SK-N-SH (cell line): ENCODE data around the gene SMURF1. TPM values are rescaled to one million over a fixed set of nuclear protein-coding genes. Genes with fewer than 3 reads are reported as not detected.

Source experiments
- CTCF ChIA-PET: fragments of 300-600, 350-600 bp; formaldehyde crosslinking; extraction: SDS; loops from one replicate; lab custom pipeline; 2021; lab: Yijun Ruan, JAX
- POLR2A ChIA-PET: fragments of 350-600 bp; sonication (Branson Sonifier 250); formaldehyde crosslinking; extraction: SDS; loops from one replicate; lab custom pipeline; 2020; ENCODE audit warnings: antibody characterized with exemption, inconsistent platforms; lab: Yijun Ruan, JAX
- DNase-seq: peaks from one replicate; pipeline ENCODE4 v3.0.0; 2012
- H2AFZ ChIP-seq: fragments of 200-600 bp; sonication (generic); 2 replicates; pipeline ENCODE4 v1.8.1; 2016; ENCODE audit warnings: antibody characterized with exemption, mild to moderate bottlenecking, low read depth
- H3F3A ChIP-seq: fragments of 200-600 bp; sonication (generic); replicated peaks from 2 replicates; pipeline ENCODE3; 2016; ENCODE audit warnings: antibody characterized with exemption, mild to moderate bottlenecking; ENCODE audit not compliant: insufficient read depth
- H3K27ac ChIP-seq, 2 experiments: fragments of 200-500 bp in 1 of 2; fragments of 200-600 bp in 1 of 2; sonication (Bioruptor generic) in 1 of 2; sonication (generic), shearing (Covaris generic) in 1 of 2; 2 replicates each; pipeline versions ENCODE4 v1.5.1 to v1.6.1; 2014 to 2016; ENCODE audit warnings: low read depth in 2 of 2, inconsistent platforms in 1 of 2, low read length in 1 of 2, mild to moderate bottlenecking in 1 of 2, mixed read lengths in 1 of 2
- H3K27me3 ChIP-seq: fragments of 200-600 bp; sonication (generic), shearing (Covaris generic); 2 replicates; pipeline ENCODE4 v1.6.1; 2016; ENCODE audit warnings: mixed run types; ENCODE audit not compliant: insufficient read depth
- H3K36me3 ChIP-seq, 2 experiments: fragments of 200-500 bp in 1 of 2; fragments of 200-600 bp in 1 of 2; sonication (Bioruptor generic) in 1 of 2; sonication (generic) in 1 of 2; replicated peaks in 1 of 2; 2 replicates each; pipeline versions ENCODE3 to v1.5.1; 2014 to 2016; ENCODE audit warnings: low read length in 1 of 2, mild to moderate bottlenecking in 1 of 2; ENCODE audit not compliant: insufficient read depth in 2 of 2, control insufficient read depth in 1 of 2
- H3K4me1 ChIP-seq, 2 experiments: fragments of 200-500 bp in 1 of 2; fragments of 200-600 bp in 1 of 2; sonication (Bioruptor generic) in 1 of 2; sonication (generic), shearing (Covaris generic) in 1 of 2; 2 replicates each; pipeline versions ENCODE4 v1.5.1 to v1.6.1; 2014 to 2016; ENCODE audit warnings: low read depth in 1 of 2, low read length in 1 of 2, mixed run types in 1 of 2; ENCODE audit not compliant: insufficient read depth in 2 of 2, control insufficient read depth in 1 of 2
- H3K4me2 ChIP-seq: fragments of 200-600 bp; sonication (generic), shearing (Covaris generic); 2 replicates; pipeline ENCODE4 v1.6.1; 2017; ENCODE audit warnings: mixed run types
- H3K4me3 ChIP-seq, 2 experiments: fragments of 200-500 bp in 1 of 2; fragments of 200-600 bp in 1 of 2; sonication (Bioruptor generic) in 1 of 2; sonication (generic), shearing (Covaris generic) in 1 of 2; 2 replicates each; pipeline versions ENCODE4 v1.5.1 to v1.8.1; 2014 to 2016; ENCODE audit warnings: low read depth in 2 of 2, inconsistent platforms in 1 of 2, low read length in 1 of 2, mild to moderate bottlenecking in 1 of 2, mixed read lengths in 1 of 2, moderate library complexity in 1 of 2
- H3K79me2 ChIP-seq: fragments of 200-600 bp; sonication (generic); 2 replicates; pipeline ENCODE4 v1.8.1; 2017; ENCODE audit warnings: mild to moderate bottlenecking; ENCODE audit not compliant: insufficient read depth
- H3K9ac ChIP-seq: fragments of 200-600 bp; sonication (generic); 2 replicates; pipeline ENCODE4 v1.6.1; 2017; ENCODE audit warnings: mixed run types
- H3K9me2 ChIP-seq: fragments of 200-600 bp; sonication (generic); 2 replicates; pipeline ENCODE4 v1.6.1; 2017; ENCODE audit warnings: mixed run types
- H3K9me3 ChIP-seq: fragments of 200-600 bp; sonication (generic); 2 replicates; pipeline ENCODE4 v1.6.1; 2017; ENCODE audit warnings: mixed run types, mild to moderate bottlenecking, moderate library complexity
- H4K20me1 ChIP-seq: fragments of 200-600 bp; sonication (generic); 2 replicates; pipeline ENCODE4 v1.6.1; 2017; ENCODE audit warnings: mild to moderate bottlenecking, mixed run types; ENCODE audit not compliant: insufficient read depth
- CTCF ChIP-seq: fragments of 200-600 bp; sonication (generic); IDR thresholded peaks from 2 replicates; pipeline ENCODE4 v1.6.1; 2017; ENCODE audit warnings: antibody characterized with exemption, mild to moderate bottlenecking, moderate library complexity
- EP300 ChIP-seq, 2 experiments: IDR thresholded peaks; 2 replicates each; pipeline versions ENCODE4 v1.4.0 to v1.6.1; 2012; ENCODE audit warnings: borderline replicate concordance in 1 of 2, low read depth in 1 of 2, low read length in 1 of 2
- FOSL2 ChIP-seq: IDR thresholded peaks from 2 replicates; pipeline ENCODE4 v1.4.0; 2012; ENCODE audit warnings: low read depth, mild to moderate bottlenecking, moderate library complexity, borderline replicate concordance
- FOXM1 ChIP-seq: IDR thresholded peaks from 2 replicates; pipeline ENCODE4 v1.4.0; 2012; ENCODE audit warnings: low read depth, mild to moderate bottlenecking
- GABPA ChIP-seq: IDR thresholded peaks from 2 replicates; pipeline ENCODE4 v1.4.0; 2012; ENCODE audit warnings: low read depth, mild to moderate bottlenecking
- GATA2 ChIP-seq: sonication (generic); formaldehyde crosslinking; IDR thresholded peaks from 2 replicates; pipeline ENCODE4 v1.5.0; 2020; ENCODE audit warnings: mild to moderate bottlenecking, missing genetic modification reagents
- IRF3 ChIP-seq: fragments of 150-350 bp; IDR thresholded peaks from 2 replicates; pipeline ENCODE4 v1.6.1; 2016; ENCODE audit warnings: mild to moderate bottlenecking, low read depth, low read length
- MAX ChIP-seq: IDR thresholded peaks from 2 replicates; pipeline ENCODE4 v1.4.0; 2012; ENCODE audit warnings: low read depth
- MEF2A ChIP-seq: IDR thresholded peaks from 2 replicates; pipeline ENCODE4 v1.4.0; 2012; ENCODE audit warnings: low read depth, borderline replicate concordance
- NRF1 ChIP-seq: IDR thresholded peaks from 2 replicates; pipeline ENCODE4 v1.6.1; 2012; ENCODE audit warnings: low read depth, mild to moderate bottlenecking, low read length
- RAD21 ChIP-seq: IDR thresholded peaks from 2 replicates; pipeline ENCODE4 v1.6.1; 2012; ENCODE audit warnings: mild to moderate bottlenecking, low read length
- RCOR1 ChIP-seq: fragments of 150-350 bp; IDR thresholded peaks from 2 replicates; pipeline ENCODE4 v1.6.1; 2017; ENCODE audit warnings: antibody characterized with exemption, low read length
- REST ChIP-seq: IDR thresholded peaks from 2 replicates; pipeline ENCODE4 v1.6.1; 2012; ENCODE audit warnings: mild to moderate bottlenecking, low read depth, low read length, moderate library complexity
- RFX5 ChIP-seq: IDR thresholded peaks from 2 replicates; pipeline ENCODE4 v1.6.1; 2012; ENCODE audit warnings: mild to moderate bottlenecking, improper control_type of control experiment, low read length
- RXRA ChIP-seq: IDR thresholded peaks from 2 replicates; pipeline ENCODE4 v1.4.0; 2012; ENCODE audit warnings: low read depth, mild to moderate bottlenecking, borderline replicate concordance
- SIN3A ChIP-seq: IDR thresholded peaks from 2 replicates; pipeline ENCODE4 v1.6.1; 2012; ENCODE audit warnings: low read depth, mild to moderate bottlenecking, low read length, moderate library complexity, borderline replicate concordance
- TAF1 ChIP-seq: IDR thresholded peaks from 2 replicates; pipeline ENCODE4 v1.6.1; 2012; ENCODE audit warnings: low read depth, mild to moderate bottlenecking, low read length, moderate library complexity, borderline replicate concordance
- TCF12 ChIP-seq: IDR thresholded peaks from 2 replicates; pipeline ENCODE4 v1.4.0; 2012
- USF2 ChIP-seq: fragments of 150-350 bp; IDR thresholded peaks from 2 replicates; pipeline ENCODE4 v1.6.1; 2017; ENCODE audit warnings: antibody characterized with exemption, low read length, low read depth, borderline replicate concordance
- WGBS: methylation state at CpG from one replicate; pipeline ENCODE4 v1.1.6; 2017; ENCODE audit warnings: low lambda C conversion rate; 5-methylcytosine and 5-hydroxymethylcytosine counted together
- polyA plus RNA-seq, 3 experiments: library from polyadenylated mRNA; depleted of rRNA; stranded (reverse); fragments of >200 nt; gene quantifications; 2 replicates each; pipeline ENCODE4 v1.2.3, GENCODE V29; 2012

The SMURF1 gene
- polyA plus RNA-seq, 1 of the 3 experiments (the other 2 are of a cell fraction) = 12.9 TPM

GRCh38 chr7:99188221-99188620 is 44.3 kb upstream of the SMURF1 start:
- Histone ChIP-seq H3K9me2 (no peaks in the 10 kb centered on the region), H3F3A (no peaks in the 10 kb centered on the region), H4K20me1 (no peaks in the 10 kb centered on the region), H2AFZ (no peak overlapping the region), H3K79me2 (no peaks in the 10 kb centered on the region), H3K36me3 (no peaks in the 10 kb centered on the region), H3K9ac (no peak overlapping the region), H3K4me3 (no peak overlapping the region), H3K4me2 (no peak overlapping the region), H3K27me3 (no peaks in the 10 kb centered on the region), H3K4me1 (no peaks in the 10 kb centered on the region), H3K27ac (no peak overlapping the region), H3K9me3 (no peaks in the 10 kb centered on the region)
- TF ChIP-seq CTCF (no peak), SIN3A (no peak), GABPA (no peak), GATA2 (CRISPR knock-in tag) (no peak), TCF12 (no peak), MEF2A (no peak), TAF1 (no peak), RXRA (no peak), NRF1 (no peak), REST (no peak)
- CTCF ChIA-PET = interaction anchor here (0.7 to 1.3 kb wide), 2 partner anchors 123 to 148 kb away, joined by 3 read pairs; no protein-coding TSS in a partner anchor
- no peak for DNase-seq
- 89% methylated on average over 15 of the region's 15 CpGs for WGBS
- POLR2A ChIA-PET = no interaction called here

- no peaks in the 10 kb centered on the region for H3F3A ChIP-seq
- H3K27me3 ChIP-seq = peaks cover 23% of the 10 kb centered on the region; the same call in 1 of the 2 replicates
- H3K9me2 ChIP-seq = no peaks in the 10 kb centered on the region
- no peaks in the 10 kb centered on the region for H3K79me2 ChIP-seq
- H3K4me3 ChIP-seq = no peak overlapping the region
- no peak overlapping the region for H3K4me2 ChIP-seq
- no peak for DNase-seq
- no peak overlapping the region for H3K9ac ChIP-seq
- H3K36me3 ChIP-seq = no peaks in the 10 kb centered on the region
- H3K4me1 ChIP-seq = no peaks in the 10 kb centered on the region
- no peaks in the 10 kb centered on the region for H4K20me1 ChIP-seq
- H2AFZ ChIP-seq = no peak overlapping the region
- POLR2A ChIA-PET = no interaction called here
- no peak overlapping the region for H3K27ac ChIP-seq
- CTCF ChIA-PET = interaction anchor here (0.5 to 1.0 kb wide), 4 partner anchors 9 to 1616 kb away, joined by 3 read pairs; no protein-coding TSS in a partner anchor
- no peaks in the 10 kb centered on the region for H3K9me3 ChIP-seq
- WGBS = 67% methylated on average over 15 of the region's 15 CpGs
- TF ChIP-seq TCF12 (no peak), FOXM1 (no peak), FOSL2 (no peak), EP300 (IDR thresholded peaks at IDR 0.05; ENCODE audit: borderline replicate concordance in 1 of 2, low read depth in 1 of 2, low read length in 1 of 2) (no peak), USF2 (no peak), RAD21 (no peak), RCOR1 (no peak), IRF3 (no peak), GABPA (no peak), MAX (no peak), RFX5 (no peak)
Measured at GRCh38 chr7:99184532-99185218, 40.8 kb upstream of the SMURF1 start.
